Nephron (organoid): ENCODE data around the gene FBN3.

Source experiments
- H3K27ac Mint-ChIP-seq, 3 experiments: 2 replicates each; pipeline ENCODE4 v1.8.0; 2020; ENCODE audit warnings: mixed read lengths in 3 of 3, mild to moderate bottlenecking in 2 of 3, moderate library complexity in 1 of 3
- H3K27me3 Mint-ChIP-seq: 2 replicates; pipeline ENCODE4 v1.8.0; 2021; ENCODE audit warnings: low read depth, mild to moderate bottlenecking, moderate library complexity, mixed read lengths
- H3K36me3 Mint-ChIP-seq: 2 replicates; pipeline ENCODE4 v1.8.0; 2020; ENCODE audit warnings: low read depth, mixed read lengths
- H3K4me1 Mint-ChIP-seq: 2 replicates; pipeline ENCODE4 v1.8.0; 2020; ENCODE audit warnings: mixed read lengths
- H3K4me3 Mint-ChIP-seq, 3 experiments: 2 replicates each; pipeline ENCODE4 v1.8.0; 2020; ENCODE audit warnings: mild to moderate bottlenecking in 3 of 3, mixed read lengths in 3 of 3, moderate library complexity in 2 of 3
- H3K9me3 Mint-ChIP-seq: 2 replicates; pipeline ENCODE4 v1.8.0; 2020; ENCODE audit warnings: mixed read lengths
- TF ChIP-seq, protein P1 (sequence below), 3 experiments: fragments of 200-600 bp; sonication (generic); IDR thresholded peaks; one replicate each; pipeline ENCODE4 v1.5.0; 2021; ENCODE audit warnings: antibody characterized with exemption in 3 of 3; ENCODE audit not compliant: unreplicated experiment in 3 of 3

Gene FBN3

DNA sequence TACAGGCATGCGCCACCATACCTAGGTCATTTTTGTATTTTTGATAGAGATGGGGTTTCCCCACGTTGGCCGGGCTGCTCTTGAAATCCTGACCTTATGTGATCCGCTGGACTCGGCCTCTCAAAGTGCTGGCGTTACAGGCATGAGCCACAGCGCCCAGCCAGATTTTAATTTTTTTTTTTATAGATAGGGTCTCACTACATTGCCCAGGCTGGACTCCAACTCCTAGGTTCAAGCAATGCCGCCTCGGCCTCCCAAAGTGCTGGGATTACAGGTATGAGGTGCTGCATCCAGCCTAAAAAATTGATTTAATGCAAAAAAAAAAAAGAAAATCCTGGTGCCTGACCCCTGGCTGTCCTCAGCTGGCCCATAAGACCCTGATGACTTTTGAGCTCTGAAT, 34.9 kb upstream of the FBN3 start:
- no peaks in the 10 kb centered on the region for H3K9me3 Mint-ChIP-seq
- peaks cover 4% of the 10 kb centered on the region for H3K27me3 Mint-ChIP-seq
- H3K27ac Mint-ChIP-seq: no peak overlapping the region
- H3K36me3 Mint-ChIP-seq: no peaks in the 10 kb centered on the region
- TF ChIP-seq, protein P1, sequence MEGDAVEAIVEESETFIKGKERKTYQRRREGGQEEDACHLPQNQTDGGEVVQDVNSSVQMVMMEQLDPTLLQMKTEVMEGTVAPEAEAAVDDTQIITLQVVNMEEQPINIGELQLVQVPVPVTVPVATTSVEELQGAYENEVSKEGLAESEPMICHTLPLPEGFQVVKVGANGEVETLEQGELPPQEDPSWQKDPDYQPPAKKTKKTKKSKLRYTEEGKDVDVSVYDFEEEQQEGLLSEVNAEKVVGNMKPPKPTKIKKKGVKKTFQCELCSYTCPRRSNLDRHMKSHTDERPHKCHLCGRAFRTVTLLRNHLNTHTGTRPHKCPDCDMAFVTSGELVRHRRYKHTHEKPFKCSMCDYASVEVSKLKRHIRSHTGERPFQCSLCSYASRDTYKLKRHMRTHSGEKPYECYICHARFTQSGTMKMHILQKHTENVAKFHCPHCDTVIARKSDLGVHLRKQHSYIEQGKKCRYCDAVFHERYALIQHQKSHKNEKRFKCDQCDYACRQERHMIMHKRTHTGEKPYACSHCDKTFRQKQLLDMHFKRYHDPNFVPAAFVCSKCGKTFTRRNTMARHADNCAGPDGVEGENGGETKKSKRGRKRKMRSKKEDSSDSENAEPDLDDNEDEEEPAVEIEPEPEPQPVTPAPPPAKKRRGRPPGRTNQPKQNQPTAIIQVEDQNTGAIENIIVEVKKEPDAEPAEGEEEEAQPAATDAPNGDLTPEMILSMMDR (IDR thresholded peaks at IDR 0.05; ENCODE audit: unreplicated experiment in 3 of 3): no peak
- no peaks in the 10 kb centered on the region for H3K4me1 Mint-ChIP-seq
- no peak overlapping the region for H3K4me3 Mint-ChIP-seq

DNA sequence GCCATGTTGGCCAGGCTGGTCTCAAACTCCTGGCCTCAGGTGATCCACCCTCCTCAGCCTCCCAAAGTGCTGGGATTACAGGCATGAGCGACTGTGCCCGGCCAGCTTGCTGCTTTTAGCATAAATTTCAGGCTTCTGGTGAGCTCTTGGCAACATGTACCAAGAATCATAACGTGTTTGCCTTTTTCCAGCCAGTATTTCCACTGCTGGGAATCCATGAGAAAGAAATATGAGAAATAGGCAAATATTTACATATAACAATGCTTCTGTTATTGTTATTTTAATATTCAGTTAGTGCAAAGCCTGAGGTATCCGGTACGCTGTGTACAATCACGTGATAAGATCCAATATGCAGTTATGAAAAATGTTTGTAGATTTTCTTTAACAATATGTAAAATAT, 30.6 kb upstream of the FBN3 start:
- H3K9me3 Mint-ChIP-seq: no peaks in the 10 kb centered on the region
- no peaks in the 10 kb centered on the region for H3K36me3 Mint-ChIP-seq
- no peak overlapping the region for H3K27ac Mint-ChIP-seq
- no peaks in the 10 kb centered on the region for H3K27me3 Mint-ChIP-seq
- TF ChIP-seq, protein P1 (IDR thresholded peaks at IDR 0.05; ENCODE audit: unreplicated experiment in 3 of 3): no peak
- H3K4me1 Mint-ChIP-seq: no peaks in the 10 kb centered on the region
- no peak overlapping the region for H3K4me3 Mint-ChIP-seq

DNA sequence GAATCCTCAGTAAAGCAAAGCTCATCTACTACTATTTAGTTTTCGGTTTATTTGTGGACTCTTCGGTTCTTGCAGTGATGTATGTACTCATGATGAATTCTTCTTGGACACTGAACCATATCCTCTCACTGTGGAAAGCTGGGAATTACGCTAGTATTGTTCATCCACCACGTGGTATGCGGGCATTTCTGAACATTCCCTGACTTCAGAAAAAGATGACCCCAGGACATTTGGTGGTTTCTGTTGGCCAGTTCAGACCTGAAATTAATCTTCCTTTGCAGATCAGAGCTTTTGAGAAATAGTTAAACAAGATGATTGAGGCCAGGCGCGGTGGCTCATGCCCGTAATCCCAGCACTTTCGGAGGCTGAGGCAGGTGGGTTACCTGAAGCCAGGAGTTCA, 25.3 kb upstream of the FBN3 start:
- no peak overlapping the region for H3K27ac Mint-ChIP-seq
- no peaks in the 10 kb centered on the region for H3K27me3 Mint-ChIP-seq
- no peaks in the 10 kb centered on the region for H3K4me1 Mint-ChIP-seq
- TF ChIP-seq, protein P1 (IDR thresholded peaks at IDR 0.05; ENCODE audit: unreplicated experiment in 3 of 3): no peak
- no peaks in the 10 kb centered on the region for H3K36me3 Mint-ChIP-seq
- H3K4me3 Mint-ChIP-seq: no peak overlapping the region
- no peaks in the 10 kb centered on the region for H3K9me3 Mint-ChIP-seq

DNA sequence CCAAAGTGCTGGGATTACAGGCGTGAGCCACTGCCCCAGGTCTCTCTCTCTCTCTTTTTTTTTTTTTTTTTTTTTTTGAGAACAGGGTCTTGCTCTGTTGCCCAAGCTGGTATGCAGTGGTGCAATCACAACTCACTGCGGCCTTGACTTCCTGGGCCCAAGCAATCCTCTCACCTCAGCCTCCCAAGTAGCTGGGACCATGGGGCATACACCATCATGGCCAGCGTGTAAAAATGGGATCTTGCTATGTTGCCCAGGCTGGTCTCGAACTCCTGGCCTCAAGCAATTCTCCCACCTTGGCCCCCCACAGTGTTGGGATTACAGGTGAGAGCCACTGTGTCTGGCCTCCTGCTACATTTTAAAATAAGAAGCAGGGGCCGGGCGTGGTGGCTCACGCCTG, 19.1 kb upstream of the FBN3 start:
- H3K27ac Mint-ChIP-seq: no peak overlapping the region
- H3K9me3 Mint-ChIP-seq: no peaks in the 10 kb centered on the region
- H3K27me3 Mint-ChIP-seq: no peaks in the 10 kb centered on the region
- TF ChIP-seq, protein P1 (IDR thresholded peaks at IDR 0.05; ENCODE audit: unreplicated experiment in 3 of 3): no peak
- no peaks in the 10 kb centered on the region for H3K36me3 Mint-ChIP-seq
- H3K4me3 Mint-ChIP-seq: no peak overlapping the region
- H3K4me1 Mint-ChIP-seq: peaks cover 4% of the 10 kb centered on the region

DNA sequence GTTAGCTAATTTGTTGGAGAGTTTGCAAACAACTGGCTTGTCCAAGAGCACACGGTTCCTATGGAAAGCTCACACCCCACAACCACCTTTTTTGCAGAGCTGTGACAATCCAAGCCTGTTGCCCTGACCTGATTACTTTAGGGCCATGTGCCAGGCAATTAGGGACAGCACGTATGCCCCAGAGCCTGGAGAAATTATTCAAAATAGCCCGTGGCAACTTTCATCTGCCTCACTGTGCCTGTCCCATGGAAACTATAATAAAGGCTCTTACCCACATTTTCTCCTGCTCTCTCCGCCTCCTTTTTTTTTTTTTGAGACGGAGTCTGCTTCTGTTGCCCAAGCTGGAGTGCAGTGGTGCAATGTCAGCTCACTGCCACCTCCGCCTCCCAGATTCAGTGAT, 18.6 kb upstream of the FBN3 start:
- H3K36me3 Mint-ChIP-seq: no peaks in the 10 kb centered on the region
- H3K4me1 Mint-ChIP-seq: peaks cover 6% of the 10 kb centered on the region
- H3K27ac Mint-ChIP-seq: no peak overlapping the region
- H3K27me3 Mint-ChIP-seq: no peaks in the 10 kb centered on the region
- TF ChIP-seq, protein P1 (IDR thresholded peaks at IDR 0.05; ENCODE audit: unreplicated experiment in 3 of 3): no peak
- H3K9me3 Mint-ChIP-seq: no peaks in the 10 kb centered on the region
- H3K4me3 Mint-ChIP-seq: no peak overlapping the region

DNA sequence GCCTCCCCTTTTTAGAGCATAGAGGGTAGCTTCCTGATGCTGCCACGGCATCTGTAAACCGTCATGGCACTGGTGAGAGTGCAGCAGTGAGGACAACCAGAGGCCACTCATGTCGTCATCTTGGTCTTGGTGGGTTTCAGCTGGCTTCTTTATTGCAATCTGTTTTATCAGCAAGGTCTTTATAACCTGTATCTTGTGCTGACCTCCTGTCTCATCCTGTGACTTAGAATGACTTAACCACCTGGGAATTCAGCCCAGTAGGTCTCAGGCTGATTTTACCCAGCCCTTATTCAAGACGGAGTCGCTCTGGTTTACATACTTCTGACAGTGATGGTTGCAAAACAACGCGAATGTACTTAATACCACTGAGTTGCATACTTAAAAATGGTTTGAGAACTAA, 14.4 kb upstream of the FBN3 start:
- TF ChIP-seq, protein P1 (IDR thresholded peaks at IDR 0.05; ENCODE audit: unreplicated experiment in 3 of 3): no peak
- H3K36me3 Mint-ChIP-seq: no peaks in the 10 kb centered on the region
- peaks cover 6% of the 10 kb centered on the region for H3K4me1 Mint-ChIP-seq
- H3K4me3 Mint-ChIP-seq: no peak overlapping the region
- H3K9me3 Mint-ChIP-seq: no peaks in the 10 kb centered on the region
- H3K27me3 Mint-ChIP-seq: no peaks in the 10 kb centered on the region
- H3K27ac Mint-ChIP-seq: peak overlapping the region in 1 of 3 experiments; percentile 11
